Pericardium fibroblast (primary cell): ENCODE results near the gene RILPL2. TPM values are rescaled to one million over a fixed set of nuclear protein-coding genes. Genes with fewer than 3 reads are reported as not detected.

Source experiments
- total RNA-seq: library from RNA; depleted of rRNA; stranded (reverse); fragments of >200 nt; gene quantifications from 2 replicates; pipeline ENCODE4 v1.2.3, GENCODE V29; 2015

RILPL2 gene
- 7.1 and 7.4 TPM in 2 replicates for total RNA-seq

GRCh38 chr12:123436017-123436964 is at the start of gene RILPL2:
Gene RILPL2 (minus strand): TSS chr12:123436684. CDS start chr12:123436420, 264 bp downstream.

GRCh38 chr12:123457980-123458779 is 21.7 kb upstream of the RILPL2 start, which contains the start of gene SNRNP35:
Gene SNRNP35 (plus strand): TSS chr12:123458139. CDS start chr12:123465541, 7,402 bp downstream.

Other genes with a start within 250 kb of the RILPL2 start
- 5.1 and 9.3 TPM in 2 replicates for gene MPHOSPH9, start 203.5 kb downstream of the RILPL2 start, total RNA-seq
- 7.0 and 8.5 TPM in 2 replicates for gene MTRFR, start 203.2 kb downstream of the RILPL2 start, total RNA-seq
- 208 and 239 TPM in 2 replicates for gene CDK2AP1, start 164.8 kb downstream of the RILPL2 start, total RNA-seq
- 14.0 and 15.6 TPM in 2 replicates for gene SBNO1, start 71.8 kb downstream of the RILPL2 start, total RNA-seq
- 19.0 and 26.7 TPM in 2 replicates for gene KMT5A, start 52.6 kb downstream of the RILPL2 start, total RNA-seq
- 7.8 and 13.4 TPM in 2 replicates for gene SNRNP35, start 21.5 kb upstream of the RILPL2 start, total RNA-seq
- gene RILPL1, start 97.0 kb upstream of the RILPL2 start, total RNA-seq: 14.0 and 19.2 TPM in 2 replicates
- 142 and 206 TPM in 2 replicates for gene TMED2, start 147.9 kb upstream of the RILPL2 start, total RNA-seq
- gene DDX55, start 165.4 kb upstream of the RILPL2 start, total RNA-seq: 8.8 and 17.0 TPM in 2 replicates
- 59.9 and 76.3 TPM in 2 replicates for gene EIF2B1, start 197.0 kb upstream of the RILPL2 start, total RNA-seq
- gene GTF2H3, start 197.1 kb upstream of the RILPL2 start, total RNA-seq: 24.3 and 27.2 TPM in 2 replicates
- 6.1 and 7.2 TPM in 2 replicates for gene TCTN2, start 234.4 kb upstream of the RILPL2 start, total RNA-seq